Upper lobe of left lung (tissue), 6 donors: ENCODE measurements around the gene LIMD2. TPM values are rescaled to one million over a fixed set of nuclear protein-coding genes. Genes with fewer than 3 reads are reported as not detected.

Source experiments
- ATAC-seq, 2 donors: fragments of 200-7000 bp; cut with Tn5 transposase; one replicate each; pipeline ENCODE4 v1.9.1; 2022; ENCODE audit warnings: mild to moderate bottlenecking in 2 of 2, moderate library complexity in 2 of 2; ENCODE audit not compliant: low FRiP score in 2 of 2
- DNase-seq, 2 donors: peaks; one replicate each; pipeline ENCODE4 v3.0.0-alpha.2; 2019 to 2020
- H3K27ac ChIP-seq, 4 donors: fragments of 200-600 bp; sonication (generic); one replicate each; pipeline ENCODE4 v1.5.1; 2016 to 2019
- H3K27me3 ChIP-seq, 4 donors: fragments of 200-600 bp; sonication (generic); one replicate each; pipeline ENCODE4 v1.5.1; 2017 to 2019
- H3K36me3 ChIP-seq, 4 donors: fragments of 200-600 bp; sonication (generic); one replicate each; pipeline ENCODE4 v1.5.1; 2016 to 2019
- H3K4me1 ChIP-seq, 4 donors: fragments of 200-600 bp; sonication (generic); one replicate each; pipeline ENCODE4 v1.5.1; 2018 to 2019
- H3K4me3 ChIP-seq, 4 donors: fragments of 200-600 bp; sonication (generic); one replicate each; pipeline ENCODE4 v1.5.1; 2017 to 2019; ENCODE audit warnings: mild to moderate bottlenecking in 2 of 4, moderate library complexity in 1 of 4
- H3K9me3 ChIP-seq, 4 donors: fragments of 200-600 bp; sonication (generic); one replicate each; pipeline ENCODE4 v1.5.1; 2018 to 2019
- CTCF ChIP-seq, 6 experiments: fragments of 450-650 bp in 4 of 6; fragments of 200-600 bp in 2 of 6; sonication (generic) in 2 of 6; IDR thresholded peaks; one replicate each; pipeline ENCODE4 v1.5.1; 2016 to 2019; ENCODE audit warnings: antibody characterized with exemption in 6 of 6
- EP300 ChIP-seq, 4 donors: sonication (generic); formaldehyde crosslinking; IDR thresholded peaks; one replicate each; pipeline ENCODE4 v1.5.1; 2017; ENCODE audit warnings: antibody characterized with exemption in 4 of 4, control low read depth in 2 of 4
- POLR2A ChIP-seq, 4 donors: fragments of 450-650 bp; IDR thresholded peaks; one replicate each; pipeline ENCODE4 v1.5.1; 2016 to 2017; ENCODE audit warnings: antibody characterized with exemption in 4 of 4, mild to moderate bottlenecking in 2 of 4
- POLR2AphosphoS5 ChIP-seq, 2 donors: sonication (generic); formaldehyde crosslinking; IDR thresholded peaks; one replicate each; pipeline ENCODE4 v1.5.1; 2017; ENCODE audit warnings: antibody characterized with exemption in 2 of 2
- WGBS, 2 donors: methylation state at CpG; one replicate each; pipeline ENCODE4 v1.1.5; 2017 to 2018; 5-methylcytosine and 5-hydroxymethylcytosine counted together
- total RNA-seq, 6 donors: library from RNA; depleted of rRNA in 4 of 6; stranded (reverse); fragments of >200 nt in 4 of 6; gene quantifications; one replicate each; pipeline versions ENCODE4 v1.1.0 to v1.2.1, GENCODE V29; 2016 to 2021
- donor health status: DM: no; HTN: no; CAD: no; lungs with moderate emphysema.
- donor health status: DM: no; HTN: yes; CAD: no; lungs with severe emphysema.

The LIMD2 gene
- total RNA-seq, 6 donors from 2014 or later = 13.2 to 115 (median 21.6) TPM

GRCh38 chr17:63695889-63696288, 4.0 kb downstream of the LIMD2 start:
- Histone ChIP-seq H3K9me3 (no peaks in the 10 kb centered on the region), H3K36me3 (peaks cover 15 to 40% (median 37%) of the 10 kb centered on the region in 4 donors), H3K4me3 (no peak overlapping the region), H3K27me3 (no peaks in the 10 kb centered on the region), H3K4me1 (peaks cover 29 to 45% (median 33%) of the 10 kb centered on the region in 4 donors), H3K27ac (peak overlapping the region in 1 of 4 donors; percentile 88)
- no peak for TF ChIP-seq CTCF (IDR thresholded peaks at IDR 0.05)
- no peak for TF ChIP-seq POLR2AphosphoS5 (IDR thresholded peaks at IDR 0.05)
- no peak for TF ChIP-seq POLR2A (IDR thresholded peaks at IDR 0.05)
- TF ChIP-seq EP300 (IDR thresholded peaks at IDR 0.05) = no peak
- ATAC-seq (no peak), DNase-seq (no peak)
- 84 to 86% methylated on average over 5 to 6 of the region's 6 CpGs for WGBS, 2 donors

- H3K4me3 ChIP-seq = no peak overlapping the region
- H3K27ac ChIP-seq = peak overlapping the region in 1 of 4 donors; percentile 6
- H3K27me3 ChIP-seq = no peaks in the 10 kb centered on the region
- WGBS, 2 donors = 71 to 85% methylated on average over 15 of the region's 15 CpGs
- DNase-seq (no peak), ATAC-seq (no peak)
- H3K9me3 ChIP-seq = no peaks in the 10 kb centered on the region
- H3K4me1 ChIP-seq = peaks cover 22 to 38% (median 27%) of the 10 kb centered on the region in 4 donors
- H3K36me3 ChIP-seq = peaks cover 19 to 48% (median 45%) of the 10 kb centered on the region in 4 donors
- no peak for TF ChIP-seq POLR2AphosphoS5 (IDR thresholded peaks at IDR 0.05)
Observed at GRCh38 chr17:63694950-63695773, 4.8 kb downstream of the LIMD2 start.

- H3K9me3 ChIP-seq = no peaks in the 10 kb centered on the region
- TF ChIP-seq POLR2A (IDR thresholded peaks at IDR 0.05) (no peak), POLR2AphosphoS5 (IDR thresholded peaks at IDR 0.05) (no peak), CTCF (IDR thresholded peaks at IDR 0.05) (no peak), EP300 (IDR thresholded peaks at IDR 0.05) (no peak)
- no peaks in the 10 kb centered on the region for H3K27me3 ChIP-seq
- H3K27ac ChIP-seq = no peak overlapping the region
- 85 to 87% methylated on average over 5 to 11 of the region's 12 CpGs for WGBS, 2 donors
- ATAC-seq = no peak
- H3K4me1 ChIP-seq = peaks cover 20 to 30% (median 26%) of the 10 kb centered on the region in 4 donors
- H3K36me3 ChIP-seq = peaks cover 27 to 55% (median 52%) of the 10 kb centered on the region in 4 donors
- H3K4me3 ChIP-seq = no peak overlapping the region
- DNase-seq = no peak
Observed at GRCh38 chr17:63694229-63694949, 5.5 kb downstream of the LIMD2 start.

- Histone ChIP-seq H3K36me3 (peaks cover 35 to 64% (median 61%) of the 10 kb centered on the region in 4 donors), H3K4me1 (peaks cover 12 to 22% (median 18%) of the 10 kb centered on the region in 4 donors), H3K9me3 (no peaks in the 10 kb centered on the region), H3K27me3 (no peaks in the 10 kb centered on the region), H3K4me3 (no peak overlapping the region), H3K27ac (no peak overlapping the region)
- WGBS, 2 donors = 89 to 96% methylated on average over 5 to 18 of the region's 18 CpGs
- no peak for ATAC-seq
- peak in 1 of 2 donors; percentile 66 for DNase-seq
- TF ChIP-seq POLR2A (IDR thresholded peaks at IDR 0.05) = no peak
- TF ChIP-seq CTCF (IDR thresholded peaks at IDR 0.05) = no peak
Observed at GRCh38 chr17:63693411-63694113, 6.4 kb downstream of the LIMD2 start.
